K562 (cell line): ENCODE data around the gene AIFM3. TPM values are rescaled to one million over a fixed set of nuclear protein-coding genes. Genes with fewer than 3 reads are reported as not detected.

ENCODE experiments used
- BRF1 ChIP-seq: IDR thresholded peaks from 3 replicates; pipeline ENCODE4 v1.6.1; 2011; ENCODE audit warnings: borderline replicate concordance, mild to moderate bottlenecking; ENCODE audit not compliant: insufficient read length; ENCODE audit errors: extremely low read depth
- CHCHD3 ChIP-seq: fragments of 250-450 bp; sonication (Bioruptor Pico); IDR thresholded peaks from 2 replicates; pipeline ENCODE4 v2.1.2; 2022; ENCODE audit warnings: mild to moderate bottlenecking
- CREB3L1 ChIP-seq: fragments of 450-650 bp; IDR thresholded peaks from 2 replicates; pipeline ENCODE4 v1.6.1; 2014; ENCODE audit warnings: low read depth, mild to moderate bottlenecking, moderate library complexity, borderline replicate concordance
- DDX20 ChIP-seq: fragments of 450-650 bp; IDR thresholded peaks from 2 replicates; pipeline ENCODE4 v1.6.1; 2016; ENCODE audit warnings: missing genetic modification characterization, low read depth, mild to moderate bottlenecking, missing compliant biosample characterization, moderate library complexity
- E2F1 ChIP-seq: sonication (generic); formaldehyde crosslinking; IDR thresholded peaks from 2 replicates; pipeline ENCODE4 v1.8.1; 2023; ENCODE audit warnings: mild to moderate bottlenecking, missing genetic modification reagents, moderate library complexity
- KHSRP ChIP-seq: fragments of 450-650 bp; IDR thresholded peaks from 2 replicates; pipeline ENCODE4 v1.6.1; 2017
- KLF13 ChIP-seq: fragments of 450-650 bp; IDR thresholded peaks from 2 replicates; pipeline ENCODE4 v1.6.1; 2016; ENCODE audit warnings: missing genetic modification characterization, low read depth, mild to moderate bottlenecking, missing compliant biosample characterization, moderate library complexity, borderline replicate concordance
- PPARD ChIP-seq: fragments of 250-450 bp; sonication (Bioruptor Pico); IDR thresholded peaks from 2 replicates; pipeline ENCODE4 v1.8.0; 2022; ENCODE audit warnings: inconsistent platforms, mild to moderate bottlenecking, moderate library complexity
- PTRF ChIP-seq: fragments of 450-650 bp; IDR thresholded peaks from 2 replicates; pipeline ENCODE4 v1.6.1; 2016; ENCODE audit warnings: mild to moderate bottlenecking, missing genetic modification characterization, missing compliant biosample characterization
- RERE ChIP-seq: sonication (generic); formaldehyde crosslinking; IDR thresholded peaks from 2 replicates; pipeline ENCODE4 v1.8.0; 2023; ENCODE audit warnings: missing genetic modification reagents, mild to moderate bottlenecking, borderline replicate concordance
- RNF2 ChIP-seq: sonication (generic); IDR thresholded peaks from 2 replicates; pipeline ENCODE4 v1.6.1; 2016
- SAFB ChIP-seq: fragments of 200-400 bp; formaldehyde crosslinking; IDR thresholded peaks from 2 replicates; pipeline ENCODE4 v1.6.1; 2017; ENCODE audit warnings: low read depth, low read length, borderline replicate concordance
- SNIP1 ChIP-seq: fragments of 450-650 bp; IDR thresholded peaks from 2 replicates; pipeline ENCODE4 v1.7.1; 2017; ENCODE audit warnings: low read depth, mild to moderate bottlenecking
- SOX6 ChIP-seq: fragments of 450-650 bp; IDR thresholded peaks from 2 replicates; pipeline ENCODE4 v1.6.1; 2014; ENCODE audit warnings: mild to moderate bottlenecking
- SUPT5H ChIP-seq: fragments of 450-650 bp; IDR thresholded peaks from 2 replicates; pipeline ENCODE4 v1.6.1; 2016
- ZBTB17 ChIP-seq: fragments of 450-650 bp; formaldehyde crosslinking; IDR thresholded peaks from 2 replicates; pipeline ENCODE4 v1.4.0; 2020; ENCODE audit warnings: mild to moderate bottlenecking
- polyA plus RNA-seq, 8 experiments: library from polyadenylated mRNA; depleted of rRNA in 4 of 8; stranded (reverse) in 5 of 8; unstranded in 3 of 8; fragments of >200 nt; fragmentation: Nextera tagmentation in 2 of 8; fragmentation: Illumina TruSeq in 1 of 8; extraction: Ambion mirVana in 2 of 8; extraction: Trizol in 1 of 8; gene quantifications; 2 replicates each; pipeline versions ENCODE4 v1.2.1 to v1.2.3, GENCODE V29; 2011 to 2014; ENCODE audit warnings: inconsistent platforms in 1 of 8, missing spikeins in 1 of 8
- total RNA-seq, 7 experiments: library from RNA; depleted of rRNA in 6 of 7; stranded (reverse); fragments of >200 nt in 6 of 7; fragmentation: Illumina TruSeq in 2 of 7; extraction: Trizol in 2 of 7; gene quantifications; 2 replicates each; pipeline versions ENCODE4 v1.2.1 to v1.2.3, GENCODE V29; 2011 to 2021; ENCODE audit warnings: low replicate concordance in 1 of 7
- TF ChIP-seq, protein P1 (sequence below): fragments of 450-650 bp; IDR thresholded peaks from 2 replicates; pipeline ENCODE4 v1.6.1; 2017; ENCODE audit warnings: mild to moderate bottlenecking, moderate library complexity
- TF ChIP-seq, protein P2 (sequence below): sonication (generic); formaldehyde crosslinking; IDR thresholded peaks from 2 replicates; pipeline ENCODE4 v1.8.0; 2023; ENCODE audit warnings: mild to moderate bottlenecking, missing genetic modification reagents

The AIFM3 gene
- total and polyA plus RNA-seq, 9 of the 15 experiments (the other 6 are each of a cell fraction or from before 2014, with no cell fraction given), result 0.03 to 0.20 (median 0.07) TPM; not detected in 1

DNA sequence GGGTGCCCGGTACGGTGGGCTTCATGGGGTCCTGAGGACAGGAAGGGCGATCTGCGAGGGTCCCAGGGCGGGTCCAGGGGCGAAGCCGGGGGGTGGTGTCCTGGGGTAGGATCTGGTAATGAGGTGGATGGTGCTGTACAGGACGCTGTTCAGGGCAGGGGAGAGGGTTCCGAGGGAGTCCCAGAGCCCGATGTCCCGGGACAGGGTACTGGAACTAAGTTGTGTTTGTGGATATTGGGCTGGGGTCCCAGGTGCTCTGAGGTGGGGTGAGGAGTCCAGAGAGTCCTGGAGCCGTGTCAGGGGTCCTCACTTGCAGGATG, 15.5 kb downstream of the AIFM3 start (continued):
- no peak for TF ChIP-seq RERE (CRISPR knock-in tag)
- no peak for TF ChIP-seq DDX20 (tag)
- TF ChIP-seq KHSRP, result no peak
- TF ChIP-seq PPARD (CRISPR knock-in tag), result no peak
- TF ChIP-seq CHCHD3 (CRISPR knock-in tag), result no peak
- no peak for TF ChIP-seq SNIP1
- no peak for TF ChIP-seq E2F1 (CRISPR knock-in tag)
- TF ChIP-seq RNF2, result no peak
- TF ChIP-seq SOX6, result no peak
- no peak for TF ChIP-seq ZBTB17 (CRISPR knock-in tag)
- TF ChIP-seq SUPT5H, result no peak
- TF ChIP-seq, protein P1, sequence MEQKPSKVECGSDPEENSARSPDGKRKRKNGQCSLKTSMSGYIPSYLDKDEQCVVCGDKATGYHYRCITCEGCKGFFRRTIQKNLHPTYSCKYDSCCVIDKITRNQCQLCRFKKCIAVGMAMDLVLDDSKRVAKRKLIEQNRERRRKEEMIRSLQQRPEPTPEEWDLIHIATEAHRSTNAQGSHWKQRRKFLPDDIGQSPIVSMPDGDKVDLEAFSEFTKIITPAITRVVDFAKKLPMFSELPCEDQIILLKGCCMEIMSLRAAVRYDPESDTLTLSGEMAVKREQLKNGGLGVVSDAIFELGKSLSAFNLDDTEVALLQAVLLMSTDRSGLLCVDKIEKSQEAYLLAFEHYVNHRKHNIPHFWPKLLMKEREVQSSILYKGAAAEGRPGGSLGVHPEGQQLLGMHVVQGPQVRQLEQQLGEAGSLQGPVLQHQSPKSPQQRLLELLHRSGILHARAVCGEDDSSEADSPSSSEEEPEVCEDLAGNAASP, result no peak
- no peak for TF ChIP-seq KLF13
- TF ChIP-seq, protein P2, sequence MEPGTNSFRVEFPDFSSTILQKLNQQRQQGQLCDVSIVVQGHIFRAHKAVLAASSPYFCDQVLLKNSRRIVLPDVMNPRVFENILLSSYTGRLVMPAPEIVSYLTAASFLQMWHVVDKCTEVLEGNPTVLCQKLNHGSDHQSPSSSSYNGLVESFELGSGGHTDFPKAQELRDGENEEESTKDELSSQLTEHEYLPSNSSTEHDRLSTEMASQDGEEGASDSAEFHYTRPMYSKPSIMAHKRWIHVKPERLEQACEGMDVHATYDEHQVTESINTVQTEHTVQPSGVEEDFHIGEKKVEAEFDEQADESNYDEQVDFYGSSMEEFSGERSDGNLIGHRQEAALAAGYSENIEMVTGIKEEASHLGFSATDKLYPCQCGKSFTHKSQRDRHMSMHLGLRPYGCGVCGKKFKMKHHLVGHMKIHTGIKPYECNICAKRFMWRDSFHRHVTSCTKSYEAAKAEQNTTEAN, result no peak
- no peak for TF ChIP-seq BRF1
- no peak for TF ChIP-seq CREB3L1
- no peak for TF ChIP-seq PTRF (tag)
- TF ChIP-seq SAFB, result no peak
